HEK293T (cell line): ENCODE measurements around the gene OSMR.

Experiments
- CTCF ChIA-PET: fragments of 350-600 bp; formaldehyde crosslinking; extraction: SDS; loops from one replicate; lab custom pipeline; 2021; ENCODE audit warnings: antibody characterized with exemption, inconsistent platforms; lab: Yijun Ruan, JAX
- POLR2A ChIA-PET: fragments of 350-600 bp; formaldehyde crosslinking; extraction: SDS; loops from one replicate; lab custom pipeline; 2020; ENCODE audit warnings: antibody characterized with exemption, inconsistent platforms; lab: Yijun Ruan, JAX
- DNase-seq: peaks from one replicate; pipeline ENCODE4 v3.0.0; 2012; ENCODE audit warnings: mixed read lengths; ENCODE audit errors: extremely low spot score
- ARNT ChIP-seq: fragments of 450-650 bp; IDR thresholded peaks from 2 replicates; pipeline ENCODE4 v1.6.1; 2017; ENCODE audit warnings: mild to moderate bottlenecking
- BHLHE40 ChIP-seq: fragments of 450-650 bp; IDR thresholded peaks from 2 replicates; pipeline ENCODE4 v1.6.1; 2016; ENCODE audit warnings: mild to moderate bottlenecking, moderate library complexity, borderline replicate concordance
- CTBP1 ChIP-seq: fragments of 450-650 bp; IDR thresholded peaks from 2 replicates; pipeline ENCODE4 v1.6.1; 2016; ENCODE audit warnings: borderline replicate concordance
- ELF4 ChIP-seq: fragments of 450-650 bp; IDR thresholded peaks from 2 replicates; pipeline ENCODE4 v1.6.1; 2017; ENCODE audit warnings: antibody characterized with exemption
- FOXA1 ChIP-seq: fragments of 450-650 bp; IDR thresholded peaks from 2 replicates; pipeline ENCODE4 v1.6.1; 2016; ENCODE audit warnings: mild to moderate bottlenecking
- FOXK2 ChIP-seq: fragments of 450-650 bp; IDR thresholded peaks from 2 replicates; pipeline ENCODE4 v1.6.1; 2016; ENCODE audit warnings: mild to moderate bottlenecking
- FOXM1 ChIP-seq: fragments of 450-650 bp; IDR thresholded peaks from 2 replicates; pipeline ENCODE4 v1.6.1; 2017; ENCODE audit warnings: mild to moderate bottlenecking, borderline replicate concordance
- HDGF ChIP-seq: fragments of 450-650 bp; IDR thresholded peaks from 2 replicates; pipeline ENCODE4 v1.6.1; 2017; ENCODE audit warnings: antibody characterized with exemption, borderline replicate concordance
- L3MBTL2 ChIP-seq: fragments of 450-650 bp; conservative IDR thresholded peaks from 2 replicates; pipeline ENCODE4 v1.6.1; 2016; ENCODE audit warnings: mild to moderate bottlenecking
- LEF1 ChIP-seq: fragments of 450-650 bp; IDR thresholded peaks from 2 replicates; pipeline ENCODE4 v1.6.1; 2017; ENCODE audit warnings: mild to moderate bottlenecking, borderline replicate concordance
- NFRKB ChIP-seq: fragments of 450-650 bp; IDR thresholded peaks from 2 replicates; pipeline ENCODE4 v1.6.1; 2016; ENCODE audit warnings: mild to moderate bottlenecking, moderate library complexity
- PKNOX1 ChIP-seq: fragments of 450-650 bp; IDR thresholded peaks from 2 replicates; pipeline ENCODE4 v1.6.1; 2016
- SP1 ChIP-seq: fragments of 450-650 bp; IDR thresholded peaks from 2 replicates; pipeline ENCODE4 v1.6.1; 2017
- SUZ12 ChIP-seq: fragments of 450-650 bp; IDR thresholded peaks from 2 replicates; pipeline ENCODE4 v1.6.1; 2016; ENCODE audit warnings: mild to moderate bottlenecking
- TARDBP ChIP-seq: fragments of 450-650 bp; IDR thresholded peaks from 2 replicates; pipeline ENCODE4 v1.6.1; 2016
- ZNF384 ChIP-seq: fragments of 450-650 bp; IDR thresholded peaks from 2 replicates; pipeline ENCODE4 v1.6.1; 2016

The OSMR gene

GRCh38 chr5:38940230-38940858 lies 94.5 kb downstream of the OSMR start:
- CTCF ChIA-PET = no interaction called here

GRCh38 chr5:38941912-38942311 lies 96.1 kb downstream of the OSMR start:
- ChIA-PET POLR2A (no interaction called here), CTCF (no interaction called here)
- no peak for DNase-seq
- TF ChIP-seq ZNF384 (no peak), CTBP1 (no peak), TARDBP (no peak), SP1 (no peak), BHLHE40 (no peak), HDGF (no peak)

More at GRCh38 chr5:38940230-38940858, 94.5 kb downstream of the OSMR start:
- TF ChIP-seq SP1 = no peak
- no peak for TF ChIP-seq HDGF
- TF ChIP-seq NFRKB = no peak
- TF ChIP-seq SUZ12 = no peak
- TF ChIP-seq LEF1 = no peak
- no peak for TF ChIP-seq L3MBTL2
- no peak for TF ChIP-seq CTBP1
- TF ChIP-seq BHLHE40 = no peak
- TF ChIP-seq PKNOX1 = no peak
- TF ChIP-seq FOXA1 = no peak
- no peak for TF ChIP-seq ZNF384
- no peak for TF ChIP-seq ELF4
- no peak for TF ChIP-seq FOXK2
- TF ChIP-seq TARDBP = no peak
- DNase-seq = no peak
- POLR2A ChIA-PET = no interaction called here

DNA sequence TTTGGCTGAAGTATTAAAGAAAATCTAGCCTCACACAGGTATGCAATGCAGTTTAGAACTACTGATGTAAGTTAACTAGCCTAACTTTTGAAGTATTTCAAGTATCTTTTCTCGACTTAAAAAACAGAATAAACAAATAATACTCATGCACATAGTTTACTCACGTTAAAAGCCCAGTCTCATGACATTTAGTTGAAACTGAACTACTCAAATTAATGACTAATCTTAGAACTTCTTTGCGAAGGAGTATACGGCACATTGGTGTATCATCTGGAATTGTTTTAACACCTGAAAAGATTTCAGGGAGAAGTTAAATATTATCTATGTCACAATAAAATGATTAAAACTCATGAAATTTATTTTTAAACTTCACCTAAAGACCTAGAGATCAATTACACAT lies 98.5 kb downstream of the OSMR start:
- ChIA-PET CTCF (interaction anchor here (0.7 kb wide), 1 partner anchor 273 kb away, joined by 3 read pairs; no protein-coding TSS in a partner anchor), POLR2A (no interaction called here)
- TF ChIP-seq ZNF384 (no peak), FOXA1 (no peak), SUZ12 (no peak), PKNOX1 (no peak), L3MBTL2 (no peak), HDGF (no peak)
- no peak for DNase-seq

- CTCF ChIA-PET = no interaction called here
- TF ChIP-seq BHLHE40 (no peak), LEF1 (no peak), ZNF384 (no peak), SUZ12 (no peak), SP1 (no peak), FOXK2 (no peak), FOXM1 (no peak), HDGF (no peak), CTBP1 (no peak), TARDBP (no peak), L3MBTL2 (no peak), PKNOX1 (no peak), ELF4 (no peak), ARNT (no peak), NFRKB (no peak), FOXA1 (no peak)
- no peak for DNase-seq
- POLR2A ChIA-PET = no interaction called here
Observed at GRCh38 chr5:38948501-38948900, 102.7 kb downstream of the OSMR start.

DNA sequence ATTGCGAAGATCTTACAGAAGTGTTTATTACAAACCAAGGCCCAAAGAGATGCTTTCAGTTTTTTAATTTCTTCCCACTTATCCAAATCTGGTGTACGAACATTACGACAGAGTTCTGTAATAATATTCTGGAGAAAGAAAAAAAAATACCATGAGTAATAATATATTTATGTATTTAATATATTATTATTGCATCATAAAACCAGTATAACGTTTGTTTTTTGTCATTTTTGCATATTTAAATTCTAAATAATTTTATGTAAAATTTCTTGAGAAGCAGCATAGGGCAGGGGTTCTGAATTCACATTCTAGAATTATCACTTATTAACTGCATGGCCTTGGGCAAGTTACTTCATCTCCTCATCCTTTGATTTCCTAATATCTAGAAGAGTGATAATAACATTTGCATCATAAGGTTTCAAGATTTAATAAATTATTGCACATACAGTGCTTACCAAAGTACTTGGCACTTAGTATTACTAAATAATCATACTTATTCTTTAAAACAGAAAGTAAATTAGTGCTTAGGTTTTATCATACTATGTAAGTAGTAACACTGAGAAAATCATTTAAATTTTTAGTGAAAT lies 107.7 kb downstream of the OSMR start:
- TF ChIP-seq PKNOX1 (no peak), ZNF384 (no peak), FOXA1 (no peak), NFRKB (no peak), FOXK2 (no peak), SUZ12 (no peak), HDGF (no peak), ARNT (no peak), TARDBP (no peak), LEF1 (no peak), FOXM1 (no peak), ELF4 (no peak), SP1 (no peak), BHLHE40 (no peak), CTBP1 (no peak), L3MBTL2 (no peak)
- ChIA-PET CTCF (no interaction called here), POLR2A (no interaction called here)
- no peak for DNase-seq
